ENCODE data around the gene ZC3H12D.

The ZC3H12D gene

DNA sequence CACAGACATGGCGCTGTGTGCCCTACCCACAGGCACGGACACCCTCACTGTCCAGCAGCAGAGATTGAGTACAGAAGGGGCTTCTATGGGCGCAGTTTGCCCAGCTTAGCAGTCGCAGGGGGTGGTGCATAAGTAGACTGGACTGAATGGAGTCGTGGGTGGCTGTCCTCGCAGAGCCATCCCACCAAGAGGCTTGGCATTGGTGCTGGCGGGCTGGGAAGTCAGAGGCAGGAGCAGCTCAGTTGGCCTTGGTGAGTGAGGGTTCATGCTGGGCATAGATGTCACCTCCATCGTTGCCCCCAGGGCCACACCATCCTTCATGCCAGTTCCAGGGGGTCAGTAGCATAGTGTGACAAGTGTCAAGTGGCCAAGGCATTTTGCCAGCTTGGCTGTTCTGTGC, 59.6 kb downstream of the ZC3H12D start:
- TF ChIP-seq, protein P1, sequence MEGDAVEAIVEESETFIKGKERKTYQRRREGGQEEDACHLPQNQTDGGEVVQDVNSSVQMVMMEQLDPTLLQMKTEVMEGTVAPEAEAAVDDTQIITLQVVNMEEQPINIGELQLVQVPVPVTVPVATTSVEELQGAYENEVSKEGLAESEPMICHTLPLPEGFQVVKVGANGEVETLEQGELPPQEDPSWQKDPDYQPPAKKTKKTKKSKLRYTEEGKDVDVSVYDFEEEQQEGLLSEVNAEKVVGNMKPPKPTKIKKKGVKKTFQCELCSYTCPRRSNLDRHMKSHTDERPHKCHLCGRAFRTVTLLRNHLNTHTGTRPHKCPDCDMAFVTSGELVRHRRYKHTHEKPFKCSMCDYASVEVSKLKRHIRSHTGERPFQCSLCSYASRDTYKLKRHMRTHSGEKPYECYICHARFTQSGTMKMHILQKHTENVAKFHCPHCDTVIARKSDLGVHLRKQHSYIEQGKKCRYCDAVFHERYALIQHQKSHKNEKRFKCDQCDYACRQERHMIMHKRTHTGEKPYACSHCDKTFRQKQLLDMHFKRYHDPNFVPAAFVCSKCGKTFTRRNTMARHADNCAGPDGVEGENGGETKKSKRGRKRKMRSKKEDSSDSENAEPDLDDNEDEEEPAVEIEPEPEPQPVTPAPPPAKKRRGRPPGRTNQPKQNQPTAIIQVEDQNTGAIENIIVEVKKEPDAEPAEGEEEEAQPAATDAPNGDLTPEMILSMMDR (IDR thresholded peaks at IDR 0.05; ENCODE audit: extremely low read depth, insufficient read depth, missing control alignments): no peak
- no peak for DNase-seq (ENCODE audit: low spot score)
- in situ Hi-C loops (cut with MboI; ENCODE audit: low pct_unique_long_range_greater_than_20kb, low sequenced_read_pairs, unreplicated experiment): loop anchor here (10.0 kb wide), 1 partner anchor 350 kb away; no protein-coding TSS in a partner anchor

DNA sequence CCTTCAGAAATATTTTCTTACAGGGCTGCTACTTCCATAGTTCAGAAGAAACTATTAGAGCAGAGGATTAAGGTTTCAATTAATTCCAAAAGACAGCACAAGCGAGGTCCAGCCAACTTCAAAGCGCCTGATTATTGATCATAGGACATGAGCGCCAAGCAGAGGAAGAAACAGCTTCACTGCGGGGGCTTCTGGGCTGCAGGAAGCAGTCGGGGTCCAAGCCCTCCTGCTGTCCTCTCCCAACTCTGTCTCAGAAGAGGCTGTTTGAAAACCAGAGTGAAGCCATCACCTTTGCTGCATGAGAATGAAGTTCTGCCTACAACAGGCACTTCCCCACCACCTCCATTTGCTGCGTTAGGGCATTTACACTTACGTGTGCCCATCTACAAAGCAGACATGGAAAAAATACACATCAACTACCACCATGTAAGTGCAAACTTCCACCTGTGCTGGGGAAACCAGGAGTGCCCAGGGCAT, 60.8 kb downstream of the ZC3H12D start:
- in situ Hi-C loops (cut with MboI; ENCODE audit: low pct_unique_long_range_greater_than_20kb, low sequenced_read_pairs, unreplicated experiment): loop anchor here (10.0 kb wide), 1 partner anchor 349 kb away; no protein-coding TSS in a partner anchor
- TF ChIP-seq, protein P1 (IDR thresholded peaks at IDR 0.05; ENCODE audit: extremely low read depth, insufficient read depth, missing control alignments): no peak
- no peak for DNase-seq (ENCODE audit: low spot score)

DNA sequence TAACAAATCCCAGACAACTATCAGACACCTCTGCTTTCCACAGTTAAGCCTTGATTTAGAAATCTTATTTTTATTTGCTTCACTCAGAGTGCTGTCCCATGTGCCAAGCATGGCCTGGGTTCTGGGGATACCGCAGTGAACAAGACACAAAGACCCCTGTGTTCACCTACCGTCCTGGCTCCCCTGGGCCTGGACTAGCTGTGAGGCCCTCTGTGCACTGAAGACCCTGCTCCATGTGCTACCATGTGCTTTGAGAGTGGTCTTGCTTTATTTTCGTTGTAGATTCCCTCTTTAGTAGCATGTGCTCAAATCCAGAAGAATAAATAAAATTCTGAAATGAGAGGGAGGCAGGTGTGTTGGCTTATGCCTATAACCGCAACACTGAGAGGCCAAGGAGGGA, 62.2 kb downstream of the ZC3H12D start:
- TF ChIP-seq, protein P1 (IDR thresholded peaks at IDR 0.05; ENCODE audit: extremely low read depth, insufficient read depth, missing control alignments): no peak
- in situ Hi-C loops (cut with MboI; ENCODE audit: low pct_unique_long_range_greater_than_20kb, low sequenced_read_pairs, unreplicated experiment): loop anchor here (10.0 kb wide), 1 partner anchor 348 kb away; no protein-coding TSS in a partner anchor
- DNase-seq (ENCODE audit: low spot score): no peak

DNA sequence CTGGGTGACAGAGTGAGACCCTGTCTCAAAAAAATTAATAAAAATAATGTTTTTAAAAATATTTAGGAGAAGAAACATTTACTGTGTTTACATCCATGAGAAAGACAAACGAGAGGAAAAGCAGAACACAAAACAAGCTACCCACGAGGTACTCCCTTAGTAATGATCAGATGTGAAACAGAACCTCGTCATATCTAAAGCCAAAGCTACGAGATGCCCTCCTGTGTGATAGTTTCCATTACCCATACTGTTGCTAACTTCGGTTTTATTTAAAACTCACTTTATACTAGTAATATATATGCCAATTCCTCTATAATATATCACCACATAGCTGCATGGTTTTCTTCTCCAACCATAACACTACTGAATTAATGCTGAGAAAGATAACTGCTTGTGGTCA, 63.7 kb downstream of the ZC3H12D start:
- TF ChIP-seq, protein P1 (IDR thresholded peaks at IDR 0.05; ENCODE audit: extremely low read depth, insufficient read depth, missing control alignments): no peak
- in situ Hi-C loops (cut with MboI; ENCODE audit: low pct_unique_long_range_greater_than_20kb, low sequenced_read_pairs, unreplicated experiment): loop anchor here (10.0 kb wide), 1 partner anchor 346 kb away; no protein-coding TSS in a partner anchor
- no peak for DNase-seq (ENCODE audit: low spot score)

DNA sequence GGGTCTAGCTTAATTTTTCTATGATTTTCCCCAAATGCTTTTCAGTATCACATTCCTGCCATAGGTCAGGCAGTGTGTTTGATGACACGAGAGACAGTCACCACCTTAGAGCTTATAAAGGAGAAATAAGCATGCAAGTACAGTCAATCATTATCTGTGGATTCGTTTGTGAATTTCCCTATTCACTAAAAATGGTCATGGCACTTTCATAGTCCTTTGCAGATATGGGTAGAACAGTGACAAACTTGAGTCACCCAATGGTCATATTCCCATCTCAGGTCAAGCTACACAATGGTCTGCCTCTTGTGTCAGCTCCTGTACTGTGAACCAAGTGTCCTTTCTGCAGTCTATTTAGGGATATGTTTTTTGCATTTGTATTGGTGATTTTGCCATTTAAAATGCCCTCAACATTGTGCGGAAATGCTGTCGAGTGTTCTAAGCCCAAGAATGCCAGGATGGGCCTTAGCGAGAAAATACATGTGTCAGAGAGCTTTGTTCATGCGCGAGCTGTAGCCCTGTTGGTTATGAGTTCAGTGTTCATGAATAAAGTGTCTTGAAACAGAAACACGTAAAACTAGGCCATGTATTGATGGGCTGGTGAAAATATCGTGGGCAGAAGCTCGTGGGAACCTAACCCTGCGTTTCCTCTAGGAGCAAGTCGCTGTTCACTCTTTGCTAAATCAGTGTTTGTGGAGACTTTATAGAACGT, 65.0 kb downstream of the ZC3H12D start:
- DNase-seq (ENCODE audit: low spot score): no peak
- TF ChIP-seq, protein P1 (IDR thresholded peaks at IDR 0.05; ENCODE audit: extremely low read depth, insufficient read depth, missing control alignments): no peak
- in situ Hi-C loops (cut with MboI; ENCODE audit: low pct_unique_long_range_greater_than_20kb, low sequenced_read_pairs, unreplicated experiment): loop anchor here (10.0 kb wide), 2 partner anchors 235 to 345 kb away; no protein-coding TSS in a partner anchor

DNA sequence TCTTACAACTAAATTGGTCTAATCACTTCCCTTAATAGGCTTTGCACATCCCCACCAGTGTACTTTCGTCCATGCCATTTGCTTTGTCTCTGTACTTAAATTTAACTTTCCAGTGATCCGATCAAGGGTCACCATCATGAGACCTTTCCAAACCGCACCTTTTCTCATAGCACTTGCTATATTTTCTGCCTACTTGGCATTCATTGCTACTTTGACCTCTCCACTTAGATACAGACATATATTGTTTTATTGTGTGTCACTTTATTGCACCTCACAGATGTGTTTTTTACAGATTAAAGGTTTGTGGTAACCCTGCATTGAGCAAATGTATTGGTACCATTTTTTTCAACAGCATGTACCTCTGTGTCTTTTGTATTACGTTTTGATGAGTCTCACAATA, 70.0 kb downstream of the ZC3H12D start:
- DNase-seq (ENCODE audit: low spot score): no peak
- in situ Hi-C loops (cut with MboI; ENCODE audit: low pct_unique_long_range_greater_than_20kb, low sequenced_read_pairs, unreplicated experiment): loop anchor here (10.0 kb wide), 1 partner anchor 230 kb away; no protein-coding TSS in a partner anchor
- TF ChIP-seq, protein P1 (IDR thresholded peaks at IDR 0.05; ENCODE audit: extremely low read depth, insufficient read depth, missing control alignments): no peak
